Liver (tissue), 9 donors: ENCODE measurements around the gene KIRREL3. TPM values are rescaled to one million over a fixed set of nuclear protein-coding genes. Genes with fewer than 3 reads are reported as not detected.

ENCODE experiments used
- DNase-seq: peaks from one replicate; pipeline ENCODE4 v3.0.0-alpha.2; 2017; ENCODE audit warnings: low spot score
- H3K27ac ChIP-seq, 2 donors: one replicate each; pipeline ENCODE4 v1.7.0; 2013; ENCODE audit warnings: inconsistent platforms in 2 of 2, low read length in 2 of 2, control low read depth in 1 of 2, low read depth in 1 of 2, mild to moderate bottlenecking in 1 of 2
- H3K27me3 ChIP-seq, 4 donors: one replicate each; pipeline versions ENCODE4 v1.6.1 to v1.7.0; 2013; ENCODE audit warnings: low read length in 3 of 4, inconsistent platforms in 1 of 4, mild to moderate bottlenecking in 1 of 4, moderate library complexity in 1 of 4; ENCODE audit not compliant: control insufficient read depth in 4 of 4, insufficient read depth in 4 of 4
- H3K36me3 ChIP-seq, 4 donors: one replicate each; pipeline versions ENCODE4 v1.6.1 to v1.7.0; 2013; ENCODE audit warnings: low read length in 3 of 4, mild to moderate bottlenecking in 3 of 4, low read depth in 1 of 4, moderate library complexity in 1 of 4; ENCODE audit not compliant: control insufficient read depth in 4 of 4, insufficient read depth in 3 of 4
- H3K4me1 ChIP-seq, 4 donors: one replicate each; pipeline versions ENCODE4 v1.6.1 to v1.7.0; 2013; ENCODE audit warnings: low read length in 3 of 4, mild to moderate bottlenecking in 3 of 4, moderate library complexity in 1 of 4; ENCODE audit not compliant: control insufficient read depth in 4 of 4, insufficient read depth in 4 of 4
- H3K4me3 ChIP-seq, 3 donors: one replicate each; pipeline versions ENCODE4 v1.6.1 to v1.7.0; 2013; ENCODE audit warnings: low read length in 3 of 3, control low read depth in 1 of 3, low read depth in 1 of 3, mild to moderate bottlenecking in 1 of 3
- H3K9ac ChIP-seq, 2 donors: one replicate each; pipeline ENCODE4 v1.7.0; 2013; ENCODE audit warnings: low read length in 2 of 2, mild to moderate bottlenecking in 2 of 2, moderate library complexity in 2 of 2, control low read depth in 1 of 2, low read depth in 1 of 2
- H3K9me3 ChIP-seq, 4 donors: one replicate each; pipeline versions ENCODE4 v1.6.1 to v1.7.0; 2013; ENCODE audit warnings: low read length in 3 of 4; ENCODE audit not compliant: control insufficient read depth in 4 of 4
- EGR1 ChIP-seq, 2 donors: IDR thresholded peaks; 2 replicates each; pipeline ENCODE4 v1.6.1; 2016 to 2018; ENCODE audit warnings: antibody characterized with exemption in 2 of 2, low read depth in 2 of 2
- FOXA1 ChIP-seq: IDR thresholded peaks from 2 replicates; pipeline ENCODE4 v1.6.1; 2016; ENCODE audit warnings: antibody characterized with exemption
- FOXA2 ChIP-seq: IDR thresholded peaks from 2 replicates; pipeline ENCODE4 v1.6.1; 2016; ENCODE audit warnings: antibody characterized with exemption
- GABPA ChIP-seq, 2 donors: IDR thresholded peaks in 1 of 2; conservative IDR thresholded peaks in 1 of 2; 2 replicates each; pipeline ENCODE4 v1.6.1; 2016; ENCODE audit warnings: antibody characterized with exemption in 2 of 2, mild to moderate bottlenecking in 1 of 2, moderate library complexity in 1 of 2
- HNF4A ChIP-seq, 2 donors: conservative IDR thresholded peaks; 2 replicates each; pipeline ENCODE4 v1.6.1; 2016; ENCODE audit warnings: antibody characterized with exemption in 2 of 2, mild to moderate bottlenecking in 2 of 2
- HNF4G ChIP-seq: IDR thresholded peaks from 2 replicates; pipeline ENCODE4 v1.6.1; 2016; ENCODE audit warnings: antibody characterized with exemption
- JUND ChIP-seq, 2 donors: IDR thresholded peaks; 2 replicates each; pipeline ENCODE4 v1.6.1; 2016; ENCODE audit warnings: antibody characterized with exemption in 2 of 2
- NR2F2 ChIP-seq: IDR thresholded peaks from 2 replicates; pipeline ENCODE4 v1.6.1; 2016; ENCODE audit warnings: antibody characterized with exemption
- RXRA ChIP-seq, 2 donors: IDR thresholded peaks; 2 replicates each; pipeline ENCODE4 v1.6.1; 2017 to 2018; ENCODE audit warnings: antibody characterized with exemption in 2 of 2, mild to moderate bottlenecking in 1 of 2
- SP1 ChIP-seq: IDR thresholded peaks from 2 replicates; pipeline ENCODE4 v1.6.1; 2018; ENCODE audit warnings: antibody characterized with exemption, mild to moderate bottlenecking
- TAF1 ChIP-seq: conservative IDR thresholded peaks from 2 replicates; pipeline ENCODE4 v1.6.1; 2016; ENCODE audit warnings: antibody characterized with exemption, mild to moderate bottlenecking
- YY1 ChIP-seq: IDR thresholded peaks from 2 replicates; pipeline ENCODE4 v1.6.1; 2016; ENCODE audit warnings: antibody characterized with exemption, mild to moderate bottlenecking
- WGBS: extraction: QIAGEN DNeasy Blood & Tissue Kit; methylation state at CpG from one replicate; pipeline ENCODE4 v1.1.7; 2013; 5-methylcytosine and 5-hydroxymethylcytosine counted together
- polyA plus RNA-seq, 2 donors: library from polyadenylated mRNA; stranded (reverse) in 1 of 2; unstranded in 1 of 2; fragments of 200-250 nt in 1 of 2; fragments of >200 nt in 1 of 2; fragmentation: Nextera tagmentation in 1 of 2; extraction: Ambion mirVana in 1 of 2; gene quantifications; one replicate each; pipeline versions ENCODE4 v1.2.1 to v1.2.3, GENCODE V29; 2013 to 2015
- total RNA-seq, 2 donors: library from RNA; depleted of rRNA; stranded (reverse); fragments of >200 nt; gene quantifications; one replicate each; pipeline ENCODE4 v1.2.3, GENCODE V29; 2014
- TF ChIP-seq, protein P1 (sequence below): IDR thresholded peaks from 2 replicates; pipeline ENCODE4 v1.6.1; 2016; ENCODE audit warnings: antibody characterized with exemption
- TF ChIP-seq, protein P2 (sequence below): IDR thresholded peaks from 2 replicates; pipeline ENCODE4 v1.6.1; 2016; ENCODE audit warnings: antibody characterized with exemption, mild to moderate bottlenecking
- TF ChIP-seq, protein P3 (sequence below): IDR thresholded peaks from 2 replicates; pipeline ENCODE4 v1.6.1; 2016; ENCODE audit warnings: antibody characterized with exemption
- TF ChIP-seq, protein P4 (sequence below): fragments of 150-350 bp; IDR thresholded peaks from 2 replicates; pipeline ENCODE4 v1.5.1; 2017; ENCODE audit warnings: improper control_type of control experiment, low read depth, low read length; ENCODE audit not compliant: missing input control
- donor health status: healthy.
- donor health status: healthy.
- donor health status: healthy.
- donor health status: healthy.
- donor health status: healthy.

The KIRREL3 gene
- total and polyA plus RNA-seq, 4 donors, result 0.03 to 0.29 (median 0.08) TPM; not detected in 1

DNA sequence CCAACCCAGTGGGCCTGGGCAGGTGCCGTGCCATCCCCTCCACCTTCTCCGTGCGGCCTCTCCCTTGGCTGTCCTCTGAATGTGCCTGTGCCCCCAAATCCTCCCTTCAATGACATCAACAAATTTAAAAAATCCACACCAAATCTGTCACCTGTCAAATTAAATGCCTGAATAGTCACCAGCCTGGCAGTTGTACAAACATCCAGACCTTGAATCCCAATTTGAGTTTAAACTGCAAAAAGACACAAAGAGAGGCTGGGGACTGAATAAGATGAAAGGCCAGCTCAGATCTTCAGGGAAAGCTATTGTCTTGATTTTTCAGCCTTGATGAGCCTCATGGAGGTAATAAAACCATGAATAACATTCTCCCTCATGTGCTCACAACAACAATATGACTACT is 194.7 kb downstream of the KIRREL3 start:
- H3K4me3 ChIP-seq, result no peak overlapping the region
- no peaks in the 10 kb centered on the region for H3K9me3 ChIP-seq
- no peaks in the 10 kb centered on the region for H3K4me1 ChIP-seq
- H3K36me3 ChIP-seq, result no peaks in the 10 kb centered on the region
- H3K9ac ChIP-seq, result no peak overlapping the region
- WGBS, result 94% methylated on average over 3 of the region's 3 CpGs
- no peak for DNase-seq
- no peak overlapping the region for H3K27ac ChIP-seq
- TF ChIP-seq HNF4G (no peak), SP1 (no peak), FOXA1 (no peak), NR2F2 (no peak), YY1 (no peak), EGR1 (IDR thresholded peaks at IDR 0.05; ENCODE audit: low read depth in 2 of 2) (no peak), HNF4A (conservative IDR thresholded peaks at IDR 0.05) (no peak), JUND (IDR thresholded peaks at IDR 0.05) (no peak), GABPA (IDR thresholded peaks at IDR 0.05 in 1 of 2, conservative IDR thresholded peaks at IDR 0.05 in 1 of 2) (no peak), RXRA (IDR thresholded peaks at IDR 0.05) (no peak)
- TF ChIP-seq, protein P1, sequence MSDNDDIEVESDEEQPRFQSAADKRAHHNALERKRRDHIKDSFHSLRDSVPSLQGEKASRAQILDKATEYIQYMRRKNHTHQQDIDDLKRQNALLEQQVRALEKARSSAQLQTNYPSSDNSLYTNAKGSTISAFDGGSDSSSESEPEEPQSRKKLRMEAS, result no peak
- TF ChIP-seq, protein P2, sequence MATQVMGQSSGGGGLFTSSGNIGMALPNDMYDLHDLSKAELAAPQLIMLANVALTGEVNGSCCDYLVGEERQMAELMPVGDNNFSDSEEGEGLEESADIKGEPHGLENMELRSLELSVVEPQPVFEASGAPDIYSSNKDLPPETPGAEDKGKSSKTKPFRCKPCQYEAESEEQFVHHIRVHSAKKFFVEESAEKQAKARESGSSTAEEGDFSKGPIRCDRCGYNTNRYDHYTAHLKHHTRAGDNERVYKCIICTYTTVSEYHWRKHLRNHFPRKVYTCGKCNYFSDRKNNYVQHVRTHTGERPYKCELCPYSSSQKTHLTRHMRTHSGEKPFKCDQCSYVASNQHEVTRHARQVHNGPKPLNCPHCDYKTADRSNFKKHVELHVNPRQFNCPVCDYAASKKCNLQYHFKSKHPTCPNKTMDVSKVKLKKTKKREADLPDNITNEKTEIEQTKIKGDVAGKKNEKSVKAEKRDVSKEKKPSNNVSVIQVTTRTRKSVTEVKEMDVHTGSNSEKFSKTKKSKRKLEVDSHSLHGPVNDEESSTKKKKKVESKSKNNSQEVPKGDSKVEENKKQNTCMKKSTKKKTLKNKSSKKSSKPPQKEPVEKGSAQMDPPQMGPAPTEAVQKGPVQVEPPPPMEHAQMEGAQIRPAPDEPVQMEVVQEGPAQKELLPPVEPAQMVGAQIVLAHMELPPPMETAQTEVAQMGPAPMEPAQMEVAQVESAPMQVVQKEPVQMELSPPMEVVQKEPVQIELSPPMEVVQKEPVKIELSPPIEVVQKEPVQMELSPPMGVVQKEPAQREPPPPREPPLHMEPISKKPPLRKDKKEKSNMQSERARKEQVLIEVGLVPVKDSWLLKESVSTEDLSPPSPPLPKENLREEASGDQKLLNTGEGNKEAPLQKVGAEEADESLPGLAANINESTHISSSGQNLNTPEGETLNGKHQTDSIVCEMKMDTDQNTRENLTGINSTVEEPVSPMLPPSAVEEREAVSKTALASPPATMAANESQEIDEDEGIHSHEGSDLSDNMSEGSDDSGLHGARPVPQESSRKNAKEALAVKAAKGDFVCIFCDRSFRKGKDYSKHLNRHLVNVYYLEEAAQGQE, result no peak
- TF ChIP-seq, protein P3, sequence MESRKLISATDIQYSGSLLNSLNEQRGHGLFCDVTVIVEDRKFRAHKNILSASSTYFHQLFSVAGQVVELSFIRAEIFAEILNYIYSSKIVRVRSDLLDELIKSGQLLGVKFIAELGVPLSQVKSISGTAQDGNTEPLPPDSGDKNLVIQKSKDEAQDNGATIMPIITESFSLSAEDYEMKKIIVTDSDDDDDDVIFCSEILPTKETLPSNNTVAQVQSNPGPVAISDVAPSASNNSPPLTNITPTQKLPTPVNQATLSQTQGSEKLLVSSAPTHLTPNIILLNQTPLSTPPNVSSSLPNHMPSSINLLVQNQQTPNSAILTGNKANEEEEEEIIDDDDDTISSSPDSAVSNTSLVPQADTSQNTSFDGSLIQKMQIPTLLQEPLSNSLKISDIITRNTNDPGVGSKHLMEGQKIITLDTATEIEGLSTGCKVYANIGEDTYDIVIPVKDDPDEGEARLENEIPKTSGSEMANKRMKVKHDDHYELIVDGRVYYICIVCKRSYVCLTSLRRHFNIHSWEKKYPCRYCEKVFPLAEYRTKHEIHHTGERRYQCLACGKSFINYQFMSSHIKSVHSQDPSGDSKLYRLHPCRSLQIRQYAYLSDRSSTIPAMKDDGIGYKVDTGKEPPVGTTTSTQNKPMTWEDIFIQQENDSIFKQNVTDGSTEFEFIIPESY, result no peak
- TF ChIP-seq, protein P4, sequence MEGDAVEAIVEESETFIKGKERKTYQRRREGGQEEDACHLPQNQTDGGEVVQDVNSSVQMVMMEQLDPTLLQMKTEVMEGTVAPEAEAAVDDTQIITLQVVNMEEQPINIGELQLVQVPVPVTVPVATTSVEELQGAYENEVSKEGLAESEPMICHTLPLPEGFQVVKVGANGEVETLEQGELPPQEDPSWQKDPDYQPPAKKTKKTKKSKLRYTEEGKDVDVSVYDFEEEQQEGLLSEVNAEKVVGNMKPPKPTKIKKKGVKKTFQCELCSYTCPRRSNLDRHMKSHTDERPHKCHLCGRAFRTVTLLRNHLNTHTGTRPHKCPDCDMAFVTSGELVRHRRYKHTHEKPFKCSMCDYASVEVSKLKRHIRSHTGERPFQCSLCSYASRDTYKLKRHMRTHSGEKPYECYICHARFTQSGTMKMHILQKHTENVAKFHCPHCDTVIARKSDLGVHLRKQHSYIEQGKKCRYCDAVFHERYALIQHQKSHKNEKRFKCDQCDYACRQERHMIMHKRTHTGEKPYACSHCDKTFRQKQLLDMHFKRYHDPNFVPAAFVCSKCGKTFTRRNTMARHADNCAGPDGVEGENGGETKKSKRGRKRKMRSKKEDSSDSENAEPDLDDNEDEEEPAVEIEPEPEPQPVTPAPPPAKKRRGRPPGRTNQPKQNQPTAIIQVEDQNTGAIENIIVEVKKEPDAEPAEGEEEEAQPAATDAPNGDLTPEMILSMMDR, result no peak
- no peaks in the 10 kb centered on the region for H3K27me3 ChIP-seq

DNA sequence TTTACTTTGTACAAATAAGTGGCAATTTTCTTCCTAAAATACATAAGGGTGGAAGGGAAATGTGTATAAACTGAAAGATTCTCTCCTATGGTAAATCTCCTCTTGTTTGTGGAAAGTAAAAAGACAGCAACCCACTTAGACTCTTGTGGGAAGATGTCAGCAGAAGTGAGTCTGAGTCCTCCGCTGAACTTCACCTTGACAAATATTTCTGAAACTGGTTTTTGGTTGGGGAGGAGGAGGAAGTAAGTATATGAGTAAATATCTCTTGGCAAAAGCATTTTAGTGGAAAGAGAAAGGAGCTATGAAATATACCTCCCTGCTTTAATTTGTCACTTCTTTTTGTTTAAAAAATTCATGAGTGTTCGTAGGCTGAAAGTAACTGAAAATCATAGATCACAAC is 196.2 kb downstream of the KIRREL3 start:
- H3K9ac ChIP-seq, result no peak overlapping the region
- H3K36me3 ChIP-seq, result no peaks in the 10 kb centered on the region
- no peaks in the 10 kb centered on the region for H3K9me3 ChIP-seq
- H3K27ac ChIP-seq, result no peak overlapping the region
- no peak for TF ChIP-seq FOXA2
- TF ChIP-seq, protein P4, result no peak
- TF ChIP-seq TAF1, result no peak
- TF ChIP-seq EGR1 (IDR thresholded peaks at IDR 0.05; ENCODE audit: low read depth in 2 of 2), result no peak
- TF ChIP-seq NR2F2, result no peak
- no peak for TF ChIP-seq YY1
- no peak overlapping the region for H3K4me3 ChIP-seq
- no peak for DNase-seq
- WGBS, result 81% methylated on average over 2 of the region's 2 CpGs
- H3K4me1 ChIP-seq, result no peaks in the 10 kb centered on the region
- H3K27me3 ChIP-seq, result no peaks in the 10 kb centered on the region
